ENCODE results near the gene ASH1L.
"Not testable (repeated sequence)": the region's sequence is repeated elsewhere in the genome, so short reads cannot be mapped to it uniquely, and the experiment has no call there.

Gene ASH1L

GRCh38 chr1:155304558-155305063 lies 258.0 kb downstream of the ASH1L start:
- no peak for DNase-seq

DNA sequence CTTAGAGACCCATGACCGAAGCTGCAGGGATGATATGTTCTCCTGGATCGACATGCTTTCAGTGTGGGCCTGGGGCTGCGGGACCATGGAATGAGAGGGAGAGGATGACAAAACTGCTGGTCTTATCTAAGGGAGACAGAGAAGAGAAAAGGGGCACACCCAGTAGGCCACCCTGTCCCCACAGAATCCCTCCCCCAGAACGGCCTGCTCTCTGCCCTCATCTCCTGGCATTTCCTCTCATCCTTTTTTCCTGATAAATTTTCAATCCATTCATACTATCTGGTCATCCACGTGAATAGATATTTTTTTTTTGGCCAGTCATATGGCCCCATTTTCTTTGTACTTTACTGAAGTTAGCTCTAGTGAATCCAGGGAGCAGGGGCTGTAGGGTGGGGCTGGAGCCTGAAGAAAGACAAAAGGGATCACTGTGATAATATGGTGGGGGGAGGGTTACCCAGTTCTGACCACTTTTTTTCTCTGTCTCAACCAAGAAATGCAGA lies 261.2 kb downstream of the ASH1L start, which contains the start of gene PKLR:
TSS of gene PKLR (minus strand) at position 97 of the 500 bp plus-strand sequence. CDS start at position 54, 43 bp downstream.
- no peak for DNase-seq

- DNase-seq: no peak
These were observed 261.9 kb downstream of the ASH1L start for GRCh38 chr1:155300553-155301329.

GRCh38 chr1:155300024-155300423 lies 262.6 kb downstream of the ASH1L start:
- no peak for DNase-seq

DNA sequence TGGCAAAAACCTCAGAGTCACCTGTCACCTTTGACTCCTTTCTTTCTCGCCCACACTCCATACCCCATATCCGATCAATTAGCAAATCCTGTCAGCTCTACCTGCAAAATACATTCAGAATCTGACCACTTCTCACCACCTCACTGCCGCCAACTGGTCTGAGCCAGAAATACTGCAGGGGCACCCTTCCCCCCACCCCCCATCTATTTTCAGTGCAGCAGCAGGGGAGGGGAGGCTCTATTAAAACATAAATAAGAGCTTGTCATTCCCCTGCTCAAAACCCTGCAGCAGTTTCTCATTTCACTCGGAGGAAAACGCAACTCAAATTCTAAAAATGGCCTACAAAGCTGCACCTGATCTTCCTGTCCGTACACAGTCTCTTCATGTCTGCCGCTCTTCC lies 265.2 kb downstream of the ASH1L start:
- no peak for DNase-seq

- no peak for DNase-seq
These were observed 265.9 kb downstream of the ASH1L start for GRCh38 chr1:155296661-155297060.

GRCh38 chr1:155295942-155296267 lies 266.7 kb downstream of the ASH1L start:
- no peak for DNase-seq

DNA sequence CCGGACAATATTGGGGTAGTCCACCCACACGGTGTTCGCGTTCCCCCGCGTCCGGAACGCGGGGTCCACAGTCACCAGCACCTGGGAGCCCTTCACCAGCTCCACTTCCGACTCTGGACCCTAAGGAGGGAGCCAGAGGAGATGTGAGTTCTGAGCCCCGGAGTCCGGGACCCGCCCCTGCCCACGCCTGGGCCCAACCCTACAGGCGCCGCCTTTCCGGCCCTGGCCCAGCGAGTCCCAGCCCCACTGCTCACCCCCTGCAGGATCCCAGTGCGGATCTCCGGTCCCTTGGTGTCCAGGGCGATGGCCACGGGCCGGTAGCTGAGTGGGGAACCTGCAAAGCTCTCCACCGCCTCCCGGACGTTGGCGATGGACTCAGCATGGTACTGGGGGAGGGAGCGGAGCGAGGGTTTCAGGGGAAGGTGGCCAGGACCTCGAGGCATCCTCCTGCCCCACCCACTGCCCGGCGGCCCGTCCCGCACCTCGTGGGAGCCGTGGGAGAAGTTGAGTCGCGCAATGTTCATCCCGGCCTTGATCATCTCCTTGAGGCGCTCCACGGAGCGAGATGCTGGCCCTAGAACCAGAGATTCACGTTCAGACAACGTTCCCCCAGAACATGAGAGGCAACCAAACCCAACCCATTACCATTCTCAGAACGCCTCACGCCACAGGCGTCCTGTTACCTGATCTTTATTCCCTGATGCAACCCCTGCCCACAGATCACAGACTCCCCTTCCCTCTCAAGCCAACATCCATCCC lies 267.2 kb downstream of the ASH1L start:
- DNase-seq: no peak

GRCh38 chr1:155294520-155295182 lies 268.0 kb downstream of the ASH1L start:
- DNase-seq: no peak

DNA sequence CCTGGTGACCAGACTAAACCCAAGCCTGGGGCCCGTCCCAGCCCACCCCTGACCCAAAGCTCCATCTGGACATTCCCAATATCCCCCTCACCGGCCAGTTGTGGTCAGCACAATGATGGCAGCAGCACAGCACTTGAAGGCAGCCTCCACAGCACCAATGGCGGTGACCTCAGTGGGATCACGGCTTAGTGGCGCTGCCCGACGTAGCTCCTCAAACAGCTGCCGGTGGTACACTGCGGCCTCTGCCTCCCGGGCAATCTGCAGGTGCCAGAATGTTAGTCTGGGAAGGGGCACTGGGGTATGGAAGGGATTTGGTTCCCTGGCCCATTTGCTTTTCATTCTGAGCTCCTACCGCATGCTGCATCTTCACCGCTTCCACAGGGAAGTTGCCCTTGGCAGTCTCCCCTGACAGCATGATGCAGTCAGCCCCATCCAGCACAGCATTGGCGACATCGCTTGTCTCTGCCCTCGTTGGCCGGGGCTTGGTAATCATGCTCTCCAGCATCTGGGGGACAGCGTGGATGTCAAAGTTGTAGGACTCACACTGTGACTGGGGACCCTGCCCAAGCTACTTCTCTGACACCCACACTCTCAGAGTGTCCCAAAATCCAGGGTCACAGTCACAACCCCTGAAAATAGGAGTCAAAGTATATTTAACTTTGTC lies 269.4 kb downstream of the ASH1L start:
- no peak for DNase-seq

DNA sequence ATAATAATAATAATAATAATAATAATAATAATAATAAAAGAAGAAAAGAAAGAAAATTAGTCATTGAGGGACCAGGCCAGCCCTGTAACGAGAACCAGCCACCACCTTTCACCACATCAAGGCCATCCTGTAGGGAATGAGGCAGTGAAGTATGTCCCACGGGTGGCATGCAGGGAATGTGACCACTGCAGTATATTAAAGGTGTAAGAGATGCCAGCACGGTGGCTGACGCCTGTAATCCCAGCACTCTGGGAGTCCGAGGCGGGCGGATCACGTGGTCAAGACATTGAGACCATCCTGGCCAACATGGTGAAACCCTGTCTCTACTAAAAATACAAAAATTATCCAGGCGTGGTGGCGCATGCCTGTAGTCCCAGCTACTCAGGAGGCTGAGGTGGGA lies 271.6 kb downstream of the ASH1L start:
- DNase-seq: not testable (repeated sequence)

DNA sequence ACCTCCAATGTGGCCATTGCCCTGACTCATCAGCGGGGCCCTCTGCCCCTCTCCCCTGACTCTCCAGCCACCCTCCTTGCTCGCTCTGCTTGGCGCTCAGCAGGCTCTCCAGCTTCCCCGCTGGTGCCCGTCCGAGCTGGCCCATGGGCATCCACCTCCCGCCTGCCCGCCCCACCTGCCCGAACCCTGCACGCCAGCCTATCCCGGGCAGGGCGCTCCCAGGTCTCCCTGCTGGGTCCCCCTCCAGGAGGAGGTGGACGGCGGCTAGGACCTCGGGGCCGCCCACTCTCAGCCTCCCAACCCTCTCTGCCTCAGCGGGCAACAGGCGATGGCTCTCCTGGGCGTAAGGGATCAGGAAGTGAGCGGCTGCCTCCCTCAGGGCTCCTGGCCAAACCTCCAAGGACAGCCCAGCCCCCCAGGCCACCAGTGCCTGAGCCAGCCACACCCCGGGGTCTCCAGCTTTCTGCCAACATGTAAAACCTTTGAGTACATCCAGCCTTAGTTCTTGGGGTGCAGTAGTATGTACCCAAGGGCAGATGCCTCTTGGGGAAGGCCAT lies 274.5 kb downstream of the ASH1L start:
- no peak for DNase-seq

- no peak for DNase-seq
These were observed 276.1 kb downstream of the ASH1L start for GRCh38 chr1:155286544-155286943.

DNA sequence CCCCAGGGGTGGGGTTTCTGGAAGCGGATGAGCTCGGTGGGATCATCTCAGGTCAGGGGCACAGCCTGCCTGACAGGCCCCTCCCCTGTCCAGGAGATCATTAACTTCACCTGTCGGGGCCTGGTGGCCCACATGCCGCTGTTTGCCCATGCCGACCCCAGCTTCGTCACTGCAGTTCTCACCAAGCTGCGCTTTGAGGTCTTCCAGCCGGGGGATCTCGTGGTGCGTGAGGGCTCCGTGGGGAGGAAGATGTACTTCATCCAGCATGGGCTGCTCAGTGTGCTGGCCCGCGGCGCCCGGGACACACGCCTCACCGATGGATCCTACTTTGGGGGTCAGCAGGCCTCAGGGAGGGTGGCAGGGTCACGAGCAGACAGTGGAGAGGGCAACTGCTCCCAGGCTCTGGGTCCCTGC lies 277.0 kb downstream of the ASH1L start:
- DNase-seq: no peak
